HG02678 (cell line): ENCODE measurements around the gene ZFAND2B.
A peak's percentile ranks its signal among the peaks of the same experiment; 100 is the strongest.

Experiments used
- ATAC-seq: cut with Tn5 transposase; IDR thresholded peaks from one replicate; pipeline ENCODE4 v1.9.1; 2021; ENCODE audit warnings: mild to moderate bottlenecking, moderate library complexity; ENCODE audit not compliant: unreplicated experiment

The ZFAND2B gene, protein sequence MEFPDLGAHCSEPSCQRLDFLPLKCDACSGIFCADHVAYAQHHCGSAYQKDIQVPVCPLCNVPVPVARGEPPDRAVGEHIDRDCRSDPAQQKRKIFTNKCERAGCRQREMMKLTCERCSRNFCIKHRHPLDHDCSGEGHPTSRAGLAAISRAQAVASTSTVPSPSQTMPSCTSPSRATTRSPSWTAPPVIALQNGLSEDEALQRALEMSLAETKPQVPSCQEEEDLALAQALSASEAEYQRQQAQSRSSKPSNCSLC

GRCh38 chr2:219206328-219207133 lies at the start of gene ZFAND2B:
ZFAND2B (plus strand) TSS chr2:219206782; CDS start chr2:219206988, 206 bp downstream.
- ATAC-seq: peak; percentile 97

DNA sequence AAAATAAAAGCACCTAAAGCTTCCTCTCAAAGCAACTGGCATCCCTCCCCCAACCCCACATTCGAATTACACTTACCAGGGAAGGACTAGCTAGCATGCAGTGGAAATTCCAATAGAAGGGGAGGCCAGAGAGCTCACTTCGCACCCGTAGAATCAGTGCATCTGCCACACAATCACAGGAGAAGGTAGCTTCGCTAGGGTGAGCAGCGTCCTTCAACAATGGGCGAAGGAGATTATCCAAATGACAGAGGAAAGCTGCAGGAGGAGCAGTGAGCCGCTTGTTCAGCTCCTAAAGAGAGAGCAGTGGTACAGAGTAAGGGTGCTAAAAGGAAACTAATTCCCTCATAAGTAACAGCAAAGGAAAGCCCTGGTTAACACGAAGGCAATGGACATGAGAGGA lies 49.2 kb upstream of the ZFAND2B start:
- no peak for ATAC-seq

GRCh38 chr2:219158025-219158424 lies 48.6 kb upstream of the ZFAND2B start:
- ATAC-seq: no peak

- ATAC-seq: no peak
Observed at GRCh38 chr2:219158586-219158985, 48.0 kb upstream of the ZFAND2B start.

DNA sequence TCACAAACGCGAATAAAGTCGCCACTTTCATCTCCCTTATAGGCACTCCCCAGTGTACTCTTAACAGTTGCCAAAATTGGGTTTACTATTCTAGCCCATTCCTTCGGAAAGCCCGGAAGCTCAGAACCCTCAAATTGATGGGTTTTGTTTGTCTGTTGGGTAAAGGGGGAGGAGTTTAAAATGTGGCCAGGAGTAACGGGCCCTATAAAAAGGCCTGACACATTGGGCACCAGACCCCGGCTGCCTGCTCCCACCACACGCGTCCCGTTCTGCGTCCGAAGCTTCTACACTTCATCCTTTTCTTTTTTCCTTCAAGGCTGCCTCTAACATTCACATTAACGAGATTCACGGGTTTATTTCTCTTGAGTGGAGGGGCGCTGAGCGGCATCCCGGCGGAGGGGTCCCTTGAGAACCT lies 46.8 kb upstream of the ZFAND2B start:
- ATAC-seq: no peak

DNA sequence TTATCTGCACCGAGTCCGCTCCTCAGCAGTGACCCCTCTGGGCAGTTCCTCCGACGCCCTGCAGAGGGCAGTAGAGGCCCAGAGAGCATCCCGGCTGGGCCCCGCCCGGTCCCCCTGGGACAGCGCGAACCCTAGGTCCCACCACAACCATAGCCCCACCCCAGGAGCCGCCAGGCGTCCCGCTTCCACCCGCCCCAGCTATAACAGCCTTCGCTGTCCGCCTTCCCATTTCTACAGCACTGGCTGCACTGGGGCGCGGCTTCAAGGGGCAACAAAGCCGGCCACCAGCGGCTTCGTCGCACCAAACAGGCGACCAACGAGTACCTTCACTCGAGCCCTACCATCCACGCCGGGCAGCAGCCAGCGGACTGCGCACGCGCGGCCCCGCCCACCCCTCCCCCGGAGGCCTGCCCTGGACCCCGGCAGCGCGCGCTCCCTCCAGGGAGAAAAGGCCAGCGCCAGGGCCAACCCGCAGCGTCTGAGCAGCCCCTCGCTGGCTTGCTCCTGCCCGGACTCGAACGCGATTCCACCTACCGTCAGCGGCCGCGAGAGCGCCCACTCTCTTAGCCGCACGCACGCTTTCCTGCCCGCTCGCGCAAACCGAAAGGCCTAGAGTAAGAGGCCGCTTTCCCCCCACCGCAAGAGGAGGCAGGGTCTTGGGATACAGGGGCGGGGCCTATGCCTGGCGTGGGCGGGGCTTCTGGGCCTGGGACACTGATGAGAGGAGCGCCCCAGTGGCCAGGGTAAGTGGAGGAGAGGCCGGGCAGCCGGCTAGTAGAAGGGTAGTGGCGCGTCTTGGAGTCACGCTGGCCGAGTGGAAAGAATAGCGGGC lies 46.2 kb upstream of the ZFAND2B start, which contains the start of gene NHEJ1:
Gene NHEJ1 (minus strand): TSS at position 630 of the 832 bp plus-strand sequence. CDS start 2,453 bp downstream, outside the sequence.
- ATAC-seq: peak; percentile 83

DNA sequence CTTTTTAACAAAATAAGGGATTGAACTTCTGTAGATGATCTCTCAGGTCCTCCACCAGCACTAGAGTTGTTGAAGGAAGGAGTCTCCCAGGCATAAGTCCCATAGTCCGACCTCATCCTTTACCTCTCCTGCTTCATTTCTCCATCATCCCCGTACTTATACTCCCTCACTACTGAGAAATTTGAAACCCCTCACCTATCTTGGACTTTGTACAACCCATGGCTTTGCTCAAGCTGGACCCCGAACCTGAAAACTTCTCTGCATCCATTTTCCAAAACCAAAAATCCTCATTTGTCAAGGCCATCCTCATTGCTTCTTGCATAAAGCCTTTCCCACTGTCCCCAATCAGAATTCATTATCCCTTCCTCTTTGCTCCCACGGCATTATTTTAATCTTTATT lies 45.5 kb upstream of the ZFAND2B start:
- no peak for ATAC-seq

GRCh38 chr2:219163156-219163555 lies 43.4 kb upstream of the ZFAND2B start:
- no peak for ATAC-seq

DNA sequence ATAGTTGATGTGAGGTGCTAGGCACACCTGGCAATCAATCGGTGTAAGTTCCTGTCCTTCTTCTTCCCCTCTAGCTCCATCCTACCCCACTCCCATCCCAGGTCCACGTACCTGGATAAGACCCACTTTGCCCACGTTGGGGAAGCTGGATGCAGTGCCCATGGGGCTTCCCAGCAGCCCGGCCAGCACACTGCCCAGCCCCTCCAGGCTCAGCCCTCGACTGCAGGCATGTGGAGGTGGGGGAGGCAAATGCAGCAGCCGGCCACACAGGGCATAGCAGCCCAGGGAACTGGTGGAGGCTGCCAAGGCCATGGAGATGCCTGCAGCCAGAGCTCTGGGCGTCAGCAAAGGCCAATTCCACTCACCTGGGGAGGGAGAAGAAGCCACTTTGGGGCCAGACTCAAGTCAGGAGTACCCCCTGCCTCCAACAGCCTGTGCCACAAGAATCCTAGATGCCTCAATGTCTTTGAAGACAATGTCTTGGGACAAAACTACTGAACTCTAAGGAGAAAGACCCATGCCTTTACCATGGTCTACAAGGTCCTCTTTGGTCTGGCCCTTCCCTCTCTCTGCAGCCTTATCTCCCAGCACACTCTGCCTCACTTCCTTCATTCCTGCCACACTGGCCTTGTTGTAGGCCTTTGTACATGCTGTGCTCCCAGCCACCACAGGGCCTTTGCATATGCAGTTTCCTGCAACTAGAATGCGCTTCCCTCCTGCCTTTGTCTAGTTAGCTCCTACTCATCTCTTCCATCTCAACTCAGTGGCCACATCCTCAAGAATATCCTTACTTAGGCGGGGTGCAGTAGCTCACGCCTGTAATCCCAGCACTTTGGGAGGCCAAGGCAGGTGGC lies 41.3 kb upstream of the ZFAND2B start:
- no peak for ATAC-seq

- ATAC-seq: no peak
Observed at GRCh38 chr2:219167997-219168396, 38.6 kb upstream of the ZFAND2B start.

GRCh38 chr2:219168526-219168925 lies 38.1 kb upstream of the ZFAND2B start:
- ATAC-seq: no peak

- no peak for ATAC-seq
Observed at GRCh38 chr2:219168932-219169331, 37.6 kb upstream of the ZFAND2B start.

- ATAC-seq: no peak
Observed at GRCh38 chr2:219169930-219170654, 36.5 kb upstream of the ZFAND2B start, which contains the start of gene SLC23A3. SLC23A3 (minus strand) TSS chr2:219170029; CDS start chr2:219169984, 45 bp downstream.

DNA sequence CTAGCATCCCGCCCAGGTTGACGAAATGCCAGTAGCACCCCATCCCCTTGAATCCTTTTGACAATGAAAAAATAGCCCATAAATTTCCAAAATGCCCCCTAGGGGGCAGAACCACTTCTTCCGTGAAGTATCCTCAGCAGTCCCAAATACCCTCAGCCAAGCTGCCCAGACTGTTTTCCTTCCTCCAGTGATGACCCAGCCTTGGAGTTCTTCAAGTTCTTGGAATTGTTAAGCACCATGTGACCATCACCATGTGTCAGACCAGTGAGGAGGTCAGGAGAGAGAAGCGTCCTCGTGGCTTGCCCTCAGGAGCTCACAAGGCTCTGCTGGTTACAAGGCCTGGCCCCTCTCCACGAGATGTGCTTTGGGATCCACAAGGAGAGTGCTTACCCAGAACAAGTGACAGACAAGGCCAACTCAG lies 35.3 kb upstream of the ZFAND2B start:
- ATAC-seq: no peak

- no peak for ATAC-seq
Observed at GRCh38 chr2:219172231-219173154, 34.1 kb upstream of the ZFAND2B start.

DNA sequence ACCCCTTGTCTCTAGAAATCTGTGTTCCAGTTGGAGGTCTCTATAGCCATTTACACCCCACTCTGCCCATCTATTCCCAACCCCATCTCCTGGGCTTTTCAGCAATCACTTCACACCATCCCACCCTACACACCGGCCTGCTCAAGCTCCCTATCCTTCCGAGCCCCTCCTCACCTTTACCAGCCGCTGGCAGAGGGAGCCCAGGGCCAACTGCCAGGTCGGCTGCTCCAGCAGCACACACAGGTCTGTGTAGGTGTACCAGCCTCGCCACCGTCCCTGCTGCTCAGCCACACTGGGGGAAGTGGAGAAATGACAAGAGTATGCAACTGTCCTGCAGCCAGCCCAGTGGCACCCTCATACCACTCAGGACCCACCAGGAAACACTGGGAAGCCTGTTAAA lies 33.4 kb upstream of the ZFAND2B start:
- no peak for ATAC-seq

- no peak for ATAC-seq
Observed at GRCh38 chr2:219174146-219174545, 32.4 kb upstream of the ZFAND2B start.

GRCh38 chr2:219174801-219175200 lies 31.8 kb upstream of the ZFAND2B start:
- no peak for ATAC-seq
